Neural progenitor cell (in vitro differentiated cells): ENCODE measurements around the gene ARMH1.
A peak's percentile ranks its signal among the peaks of the same experiment; 100 is the strongest.

Experiments used
- EZH2 ChIP-seq: fragments of 200-600 bp; sonication (generic); IDR thresholded peaks from 2 replicates; pipeline ENCODE4 v1.6.1; 2017; ENCODE audit warnings: antibody characterized with exemption, mild to moderate bottlenecking, moderate library complexity
- TF ChIP-seq, protein P1 (sequence below): fragments of 200-600 bp; sonication (generic); IDR thresholded peaks from 2 replicates; pipeline ENCODE4 v1.5.1; 2017; ENCODE audit warnings: antibody characterized with exemption, mild to moderate bottlenecking

DNA sequence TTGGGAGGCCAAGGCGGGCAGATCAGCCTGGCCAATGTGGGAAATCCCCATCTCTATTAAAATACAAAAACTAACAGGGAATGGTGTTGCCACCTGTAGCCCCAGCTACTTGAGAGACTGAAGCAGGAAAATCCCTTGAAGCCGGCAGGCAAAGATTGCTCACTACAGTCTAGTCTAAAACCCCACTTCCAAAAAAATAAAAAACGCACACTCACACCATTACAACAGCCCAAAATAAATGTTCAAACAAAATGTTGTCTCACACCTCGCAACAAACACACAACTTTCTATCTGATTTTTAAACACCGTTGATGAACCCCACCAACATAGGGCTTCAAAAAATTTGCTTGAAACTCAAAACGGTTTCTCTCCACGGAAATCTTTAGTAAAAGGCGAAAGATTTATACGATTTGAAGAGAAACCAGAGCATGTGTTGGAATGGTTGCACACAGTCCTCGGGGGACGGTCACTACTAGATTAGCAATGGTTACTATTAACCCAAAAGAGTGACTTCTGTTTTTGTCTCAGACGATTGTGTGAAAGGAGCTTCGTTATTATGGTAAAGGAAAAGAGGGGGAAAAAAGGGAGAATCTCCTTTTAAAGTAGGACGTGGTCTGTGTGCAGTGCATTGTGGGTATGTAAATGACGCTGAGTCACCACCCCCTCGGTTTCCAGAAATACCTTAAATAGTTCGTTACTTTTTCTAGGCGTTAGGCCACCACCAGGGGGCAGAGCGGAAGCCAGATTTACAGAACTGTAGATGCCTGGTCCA lies 56.4 kb downstream of the ARMH1 start, which contains the start of gene RNU5D-1:
- TF ChIP-seq, protein P1, sequence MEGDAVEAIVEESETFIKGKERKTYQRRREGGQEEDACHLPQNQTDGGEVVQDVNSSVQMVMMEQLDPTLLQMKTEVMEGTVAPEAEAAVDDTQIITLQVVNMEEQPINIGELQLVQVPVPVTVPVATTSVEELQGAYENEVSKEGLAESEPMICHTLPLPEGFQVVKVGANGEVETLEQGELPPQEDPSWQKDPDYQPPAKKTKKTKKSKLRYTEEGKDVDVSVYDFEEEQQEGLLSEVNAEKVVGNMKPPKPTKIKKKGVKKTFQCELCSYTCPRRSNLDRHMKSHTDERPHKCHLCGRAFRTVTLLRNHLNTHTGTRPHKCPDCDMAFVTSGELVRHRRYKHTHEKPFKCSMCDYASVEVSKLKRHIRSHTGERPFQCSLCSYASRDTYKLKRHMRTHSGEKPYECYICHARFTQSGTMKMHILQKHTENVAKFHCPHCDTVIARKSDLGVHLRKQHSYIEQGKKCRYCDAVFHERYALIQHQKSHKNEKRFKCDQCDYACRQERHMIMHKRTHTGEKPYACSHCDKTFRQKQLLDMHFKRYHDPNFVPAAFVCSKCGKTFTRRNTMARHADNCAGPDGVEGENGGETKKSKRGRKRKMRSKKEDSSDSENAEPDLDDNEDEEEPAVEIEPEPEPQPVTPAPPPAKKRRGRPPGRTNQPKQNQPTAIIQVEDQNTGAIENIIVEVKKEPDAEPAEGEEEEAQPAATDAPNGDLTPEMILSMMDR: peak; percentile 88
- no peak for TF ChIP-seq EZH2
